ENCODE measurements around the gene GPR183. TPM values are rescaled to one million over a fixed set of nuclear protein-coding genes. Genes with fewer than 3 reads are reported as not detected.
A peak's percentile ranks its signal among the peaks of the same experiment; 100 is the strongest.
"Not testable (repeated sequence)": the region's sequence is repeated elsewhere in the genome, so short reads cannot be mapped to it uniquely, and the experiment has no call there.

GPR183 gene
- total RNA-seq, 2 experiments from 2014 or later = 41.4 to 45.1 TPM

DNA sequence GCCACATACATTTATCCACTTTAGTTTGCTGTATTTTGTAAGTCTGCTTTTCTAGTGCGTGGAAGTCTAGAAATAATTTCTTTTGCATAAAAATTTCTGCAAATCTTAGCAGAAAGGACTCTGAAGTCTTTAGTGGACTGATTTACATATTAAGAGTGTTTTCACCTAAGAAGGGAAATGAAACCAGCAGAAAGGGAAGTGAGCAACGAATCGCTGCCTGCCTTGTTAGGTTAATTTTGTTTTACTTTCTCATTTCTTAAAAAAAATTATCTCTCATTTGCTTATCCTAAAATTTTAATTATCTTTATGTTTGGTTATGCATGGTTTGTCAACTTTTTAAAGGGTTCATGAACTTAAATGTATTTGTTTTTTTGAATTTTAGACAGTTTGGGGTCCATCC, 48.3 kb downstream of the GPR183 start:
- Mint-ChIP-seq H3K27me3 (no peaks in the 10 kb centered on the region), H3K4me1 (peaks cover 69% of the 10 kb centered on the region), H3K36me3 (ENCODE audit: low read depth) (peaks cover 46% of the 10 kb centered on the region), H3K9me3 (no peaks in the 10 kb centered on the region), H3K27ac (peak overlapping the region; percentile 91), H3K4me3 (peak overlapping the region; percentile 87)
- ChIA-PET CTCF (interaction anchor here (0.8 to 1.6 kb wide), 5 partner anchors 11 to 178 kb away, joined by 3 to 8 read pairs (median 4); no protein-coding TSS in a partner anchor), POLR2A (interaction anchor here (1.2 to 2.1 kb wide), 2 partner anchors 41 to 59 kb away, joined by 3 to 13 read pairs; partner anchors contain the start of gene UBAC2)
- peak; percentile 49 for DNase-seq

DNA sequence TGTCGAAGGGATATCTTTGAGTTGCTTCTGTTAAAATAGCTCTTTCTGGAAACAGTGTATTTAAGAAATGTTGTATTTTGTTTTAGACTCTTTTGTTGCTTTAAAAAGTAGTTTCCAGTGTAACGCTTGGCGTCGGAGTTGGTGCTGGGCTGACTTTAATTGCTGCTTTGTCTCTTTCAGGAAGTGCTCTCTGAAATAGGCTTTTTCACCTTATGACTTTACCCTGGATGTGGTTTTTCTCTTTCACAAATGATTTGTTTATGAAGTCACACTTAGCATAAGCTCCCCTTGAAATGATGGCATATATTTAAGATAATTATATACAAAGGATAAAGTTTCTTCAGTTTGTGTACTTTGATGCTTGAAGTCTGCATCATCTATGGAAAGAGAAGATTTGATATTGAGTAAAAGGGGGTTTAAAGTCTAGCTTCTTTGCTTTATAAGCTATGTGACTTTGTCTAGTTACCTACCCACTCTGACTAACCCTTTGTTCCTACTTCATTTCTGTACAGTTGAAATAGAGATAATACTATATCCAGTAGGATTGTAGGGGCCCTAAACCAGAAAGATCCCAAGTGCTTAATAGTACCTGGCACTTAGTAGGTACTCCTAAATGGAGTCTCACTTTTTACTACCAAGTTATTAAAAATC, 48.9 kb downstream of the GPR183 start, which contains the start of gene GPR18:
GPR18 (minus strand) TSS at position 170 of the 651 bp plus-strand sequence. CDS start 2,507 bp downstream, outside the sequence.
- POLR2A ChIA-PET = interaction anchor here (1.2 to 2.1 kb wide), 3 partner anchors 40 to 58 kb away, joined by 3 to 13 read pairs (median 9); partner anchors contain the start of gene UBAC2
- H3K36me3 Mint-ChIP-seq (ENCODE audit: low read depth) = peaks cover 51% of the 10 kb centered on the region
- peak; percentile 60 for DNase-seq
- peaks cover 67% of the 10 kb centered on the region for H3K4me1 Mint-ChIP-seq
- CTCF ChIA-PET = interaction anchor here (0.8 to 1.7 kb wide), 11 partner anchors 12 to 230 kb away, joined by 3 to 15 read pairs (median 3); partner anchors contain the start of gene UBAC2
- peak within 1 kb of the TSS; percentile 91 for H3K27ac Mint-ChIP-seq
- peak within 1 kb of the TSS; percentile 87 for H3K4me3 Mint-ChIP-seq
- H3K27me3 Mint-ChIP-seq = no peaks in the 10 kb centered on the region
- H3K9me3 Mint-ChIP-seq = no peaks in the 10 kb centered on the region

DNA sequence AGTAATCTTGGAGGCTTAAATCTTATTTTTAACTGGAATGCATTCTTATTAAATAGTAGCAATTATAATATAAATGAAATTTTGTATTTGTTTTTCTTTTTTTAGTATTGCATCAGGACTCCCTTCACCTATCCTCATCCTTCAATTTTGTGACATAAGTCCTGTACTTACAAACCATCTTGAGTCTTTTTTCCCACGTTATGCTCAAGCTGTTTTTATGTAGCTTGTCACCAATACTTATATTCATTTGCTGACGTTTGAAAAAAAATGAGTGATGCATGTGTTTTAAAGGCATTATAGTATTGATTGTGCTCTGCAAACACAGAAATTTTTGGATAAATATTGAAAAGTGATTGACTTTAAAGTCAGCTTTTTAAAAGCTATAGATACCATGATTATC, 49.9 kb downstream of the GPR183 start:
- CTCF ChIA-PET = interaction anchor here (1.0 to 2.0 kb wide), 8 partner anchors 8 to 228 kb away, joined by 3 to 15 read pairs (median 3); partner anchors contain the start of gene UBAC2
- POLR2A ChIA-PET = interaction anchor here (0.8 to 2.1 kb wide), 3 partner anchors 42 to 57 kb away, joined by 3 to 13 read pairs (median 9); partner anchors contain the start of gene UBAC2
- no peak for DNase-seq
- H3K4me1 Mint-ChIP-seq = peaks cover 63% of the 10 kb centered on the region
- peak overlapping the region; percentile 78 for H3K4me3 Mint-ChIP-seq
- H3K27me3 Mint-ChIP-seq = no peaks in the 10 kb centered on the region
- peaks cover 51% of the 10 kb centered on the region for H3K36me3 Mint-ChIP-seq (ENCODE audit: low read depth)
- peak overlapping the region; percentile 25 for H3K27ac Mint-ChIP-seq
- H3K9me3 Mint-ChIP-seq = no peaks in the 10 kb centered on the region

DNA sequence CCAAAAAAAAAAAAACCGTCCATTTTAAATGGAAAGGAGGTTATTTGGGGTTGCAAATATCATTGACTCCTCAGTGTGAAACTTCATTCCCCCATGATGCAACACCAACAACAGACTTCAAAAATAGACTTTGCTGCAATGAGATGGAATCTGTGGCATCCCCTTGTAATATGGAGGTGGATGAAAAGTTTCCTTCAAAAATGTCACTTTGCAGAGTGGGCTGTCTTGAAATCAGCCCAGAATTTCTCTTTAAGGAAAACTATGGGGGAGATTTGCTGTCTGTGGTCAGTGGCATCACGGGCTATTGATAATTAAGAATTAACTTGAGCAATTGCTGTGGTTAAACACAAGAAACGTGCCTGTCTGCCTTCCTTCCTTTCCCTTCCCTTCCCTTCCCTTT, 50.5 kb downstream of the GPR183 start:
- no peak for DNase-seq
- ChIA-PET POLR2A (interaction anchor here (2.1 kb wide), 1 partner anchor 56 kb away, joined by 13 read pairs; the partner anchor contains the start of gene UBAC2), CTCF (interaction anchor here (1.1 to 2.0 kb wide), 6 partner anchors 9 to 80 kb away, joined by 4 to 15 read pairs (median 5); partner anchors contain the start of gene UBAC2)
- Mint-ChIP-seq H3K27ac (peak overlapping the region; percentile 78), H3K36me3 (ENCODE audit: low read depth) (peaks cover 54% of the 10 kb centered on the region), H3K27me3 (no peaks in the 10 kb centered on the region), H3K9me3 (no peaks in the 10 kb centered on the region), H3K4me3 (peak overlapping the region; percentile 78), H3K4me1 (peaks cover 65% of the 10 kb centered on the region)

DNA sequence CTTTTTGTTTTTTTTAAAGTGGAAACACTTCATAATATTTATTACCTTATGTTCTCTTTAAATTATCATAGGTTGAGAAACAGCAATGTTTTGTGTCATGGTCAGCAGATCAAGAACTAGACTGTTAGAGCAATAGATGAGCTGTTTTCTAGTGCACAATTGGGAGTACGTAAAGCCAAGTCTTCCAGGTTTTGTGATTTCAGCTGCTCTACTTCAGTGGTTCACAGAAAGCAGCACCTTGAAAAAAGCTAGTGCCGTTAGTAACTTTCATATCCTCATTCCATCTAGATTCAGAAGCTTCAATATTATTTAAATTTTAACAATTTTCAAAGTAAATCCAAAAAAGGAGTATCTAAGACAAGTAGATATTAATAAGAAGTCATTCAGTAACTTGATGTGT, 50.9 kb downstream of the GPR183 start:
- Mint-ChIP-seq H3K4me1 (peaks cover 67% of the 10 kb centered on the region), H3K4me3 (peak overlapping the region; percentile 78), H3K27me3 (no peaks in the 10 kb centered on the region), H3K9me3 (no peaks in the 10 kb centered on the region), H3K36me3 (ENCODE audit: low read depth) (peaks cover 54% of the 10 kb centered on the region), H3K27ac (peak overlapping the region; percentile 78)
- CTCF ChIA-PET = interaction anchor here (1.1 to 2.0 kb wide), 5 partner anchors 9 to 79 kb away, joined by 4 to 8 read pairs (median 5); no protein-coding TSS in a partner anchor
- POLR2A ChIA-PET = interaction anchor here (0.6 kb wide), 1 partner anchor 681 kb away, joined by 3 read pairs; no protein-coding TSS in a partner anchor
- no peak for DNase-seq

DNA sequence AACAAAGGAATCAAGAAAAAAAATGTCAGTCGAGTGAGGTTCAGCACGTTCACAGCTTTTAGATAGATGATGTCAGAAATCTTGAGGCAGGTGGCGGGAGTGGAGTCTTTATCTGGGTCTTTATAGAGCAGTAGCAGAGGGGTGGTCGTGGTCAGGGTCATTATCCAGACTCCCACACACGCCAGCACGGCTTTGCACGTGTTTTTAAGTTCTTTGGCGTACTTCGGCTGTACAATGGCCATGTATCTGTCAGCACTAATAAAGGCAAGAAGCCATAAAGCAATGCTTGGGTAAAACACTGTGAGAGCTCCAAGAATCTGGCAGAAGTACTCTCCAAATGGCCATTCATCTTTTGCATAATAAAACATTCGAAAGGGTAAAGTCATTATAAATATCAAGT, 51.9 kb downstream of the GPR183 start:
- DNase-seq = no peak
- Mint-ChIP-seq H3K27ac (no peak overlapping the region), H3K36me3 (ENCODE audit: low read depth) (peaks cover 55% of the 10 kb centered on the region), H3K27me3 (no peaks in the 10 kb centered on the region), H3K4me1 (peaks cover 63% of the 10 kb centered on the region), H3K9me3 (no peaks in the 10 kb centered on the region), H3K4me3 (no peak overlapping the region)
- POLR2A ChIA-PET = interaction anchor here (0.6 kb wide), 1 partner anchor 50 kb away, joined by 3 read pairs; no protein-coding TSS in a partner anchor
- CTCF ChIA-PET = interaction anchor here (0.8 to 2.0 kb wide), 6 partner anchors 11 to 182 kb away, joined by 3 to 5 read pairs (median 3); no protein-coding TSS in a partner anchor

DNA sequence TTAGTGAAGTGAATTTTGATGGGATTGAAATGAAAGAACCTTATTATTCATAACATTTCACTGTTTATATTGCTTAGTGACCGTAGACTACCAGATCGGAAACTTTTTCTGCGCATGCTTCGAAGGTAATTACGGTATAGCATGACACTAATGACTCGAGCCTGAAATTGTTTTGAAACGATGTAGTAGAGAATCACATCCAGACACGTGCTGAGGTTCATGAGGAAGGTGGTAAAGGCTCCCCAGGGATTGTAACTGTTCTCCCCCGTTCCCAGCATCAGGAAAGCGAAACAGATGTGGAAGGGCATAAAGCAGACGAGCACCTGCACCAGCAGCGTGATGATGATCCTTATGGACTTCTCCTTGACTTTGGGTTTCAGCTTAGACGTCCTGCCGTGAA, 52.4 kb downstream of the GPR183 start:
- CTCF ChIA-PET = interaction anchor here (0.9 to 2.0 kb wide), 4 partner anchors 14 to 182 kb away, joined by 3 to 4 read pairs (median 3); no protein-coding TSS in a partner anchor
- DNase-seq = no peak
- Mint-ChIP-seq H3K36me3 (ENCODE audit: low read depth) (peaks cover 55% of the 10 kb centered on the region), H3K9me3 (no peaks in the 10 kb centered on the region), H3K27me3 (no peaks in the 10 kb centered on the region), H3K27ac (peak overlapping the region; percentile 26), H3K4me3 (no peak overlapping the region), H3K4me1 (peaks cover 63% of the 10 kb centered on the region)
- POLR2A ChIA-PET = interaction anchor here (0.6 kb wide), 1 partner anchor 49 kb away, joined by 3 read pairs; no protein-coding TSS in a partner anchor

DNA sequence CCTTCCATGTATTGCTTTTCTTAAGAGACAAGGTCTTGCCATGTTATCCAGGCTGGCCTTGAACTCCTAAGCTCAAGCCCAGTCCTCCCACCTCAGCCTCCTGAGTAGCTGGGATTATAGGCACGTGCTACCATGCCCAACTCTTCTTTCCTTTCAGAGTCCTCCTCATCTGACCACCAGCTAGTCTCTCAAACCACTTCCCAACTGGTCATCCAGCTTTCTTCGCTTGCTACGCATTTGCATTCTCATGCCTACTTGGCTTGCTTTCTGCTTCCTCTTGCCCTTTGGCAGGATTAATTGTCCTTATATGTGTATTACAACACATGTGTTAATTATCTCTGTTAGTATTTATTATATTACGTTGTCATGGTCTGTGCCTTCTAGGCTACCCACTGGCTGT, 55.3 kb downstream of the GPR183 start:
- H3K36me3 Mint-ChIP-seq (ENCODE audit: low read depth) = peaks cover 66% of the 10 kb centered on the region
- peak overlapping the region; percentile 17 for H3K27ac Mint-ChIP-seq
- DNase-seq = no peak
- peaks cover 4% of the 10 kb centered on the region for H3K9me3 Mint-ChIP-seq
- CTCF ChIA-PET = interaction anchor here (0.6 to 2.8 kb wide), 7 partner anchors 14 to 52 kb away, joined by 3 to 9 read pairs (median 3); partner anchors contain the start of gene UBAC2
- H3K4me1 Mint-ChIP-seq = peaks cover 62% of the 10 kb centered on the region
- no peaks in the 10 kb centered on the region for H3K27me3 Mint-ChIP-seq
- H3K4me3 Mint-ChIP-seq = no peak overlapping the region
- POLR2A ChIA-PET = no interaction called here

DNA sequence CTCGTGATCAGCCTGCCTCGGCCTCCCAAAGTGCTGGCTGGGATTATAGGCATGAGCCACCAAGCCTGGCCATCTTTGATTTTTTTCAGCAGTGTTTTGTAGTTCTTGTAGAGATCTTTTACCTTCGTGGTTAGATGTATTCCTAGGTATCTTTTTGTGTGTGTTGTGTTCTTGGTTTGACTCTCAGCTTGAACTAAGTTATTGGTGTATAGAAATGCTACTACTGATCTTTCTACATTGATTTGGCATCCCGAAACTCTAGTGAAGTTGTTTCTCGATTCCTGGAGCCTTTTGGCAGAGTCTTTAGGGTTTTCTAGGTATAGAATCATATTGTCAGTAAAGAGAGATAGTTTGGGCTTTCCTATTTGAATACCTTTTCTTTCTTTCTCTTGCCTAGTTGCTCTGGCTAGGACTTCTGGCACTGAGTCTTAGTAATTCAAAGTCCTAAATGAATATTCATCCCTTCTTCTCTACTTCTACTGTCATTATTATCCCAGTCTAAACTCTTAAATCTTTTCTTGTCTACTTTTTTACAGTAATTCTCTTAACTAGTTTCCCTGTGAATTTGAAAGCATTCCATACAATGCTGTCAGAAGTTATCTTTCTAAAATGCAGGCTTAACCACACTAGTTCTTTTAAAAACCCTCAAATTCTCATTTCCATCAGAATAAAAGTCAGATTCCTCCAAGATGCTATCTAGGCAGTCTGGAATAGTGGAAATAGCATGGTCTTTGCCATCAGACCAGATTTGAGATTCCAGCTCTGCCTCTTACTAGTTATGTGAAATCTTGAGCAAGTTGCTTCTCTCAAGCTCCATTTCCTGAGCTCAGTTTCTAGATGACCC, 56.0 kb downstream of the GPR183 start:
- peak overlapping the region; percentile 38 for H3K27ac Mint-ChIP-seq
- H3K4me3 Mint-ChIP-seq = no peak overlapping the region
- peaks cover 64% of the 10 kb centered on the region for H3K36me3 Mint-ChIP-seq (ENCODE audit: low read depth)
- CTCF ChIA-PET = interaction anchor here (0.6 to 2.8 kb wide), 7 partner anchors 13 to 51 kb away, joined by 3 to 9 read pairs (median 3); partner anchors contain the start of gene UBAC2
- H3K27me3 Mint-ChIP-seq = no peaks in the 10 kb centered on the region
- POLR2A ChIA-PET = no interaction called here
- peaks cover 4% of the 10 kb centered on the region for H3K9me3 Mint-ChIP-seq
- no peak for DNase-seq
- H3K4me1 Mint-ChIP-seq = peaks cover 58% of the 10 kb centered on the region

DNA sequence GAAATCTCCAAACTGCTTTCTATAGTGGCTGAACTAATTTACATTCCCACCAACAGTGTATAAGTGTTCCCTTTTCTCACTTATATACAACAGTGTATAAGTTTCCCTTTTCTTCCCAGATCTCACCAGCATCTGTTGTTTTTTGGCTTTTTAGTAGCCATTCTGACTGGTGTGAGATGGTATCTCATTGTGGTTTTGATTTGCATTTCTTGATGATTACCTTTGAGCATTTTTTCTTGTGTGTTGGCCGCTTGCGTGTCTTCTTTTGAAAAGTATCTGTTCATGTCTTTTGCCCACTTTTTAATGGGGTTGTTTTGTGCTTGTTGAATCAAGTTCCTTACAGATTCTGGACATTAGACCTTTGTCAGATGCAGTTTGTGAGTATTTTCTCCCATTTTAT, 57.6 kb downstream of the GPR183 start:
- H3K9me3 Mint-ChIP-seq, DNase-seq, POLR2A ChIA-PET, H3K4me3 Mint-ChIP-seq, H3K27me3 Mint-ChIP-seq, H3K27ac Mint-ChIP-seq, CTCF ChIA-PET: not testable (repeated sequence)
- peaks cover 46% of the 10 kb centered on the region for H3K4me1 Mint-ChIP-seq
- H3K36me3 Mint-ChIP-seq (ENCODE audit: low read depth) = peaks cover 61% of the 10 kb centered on the region

DNA sequence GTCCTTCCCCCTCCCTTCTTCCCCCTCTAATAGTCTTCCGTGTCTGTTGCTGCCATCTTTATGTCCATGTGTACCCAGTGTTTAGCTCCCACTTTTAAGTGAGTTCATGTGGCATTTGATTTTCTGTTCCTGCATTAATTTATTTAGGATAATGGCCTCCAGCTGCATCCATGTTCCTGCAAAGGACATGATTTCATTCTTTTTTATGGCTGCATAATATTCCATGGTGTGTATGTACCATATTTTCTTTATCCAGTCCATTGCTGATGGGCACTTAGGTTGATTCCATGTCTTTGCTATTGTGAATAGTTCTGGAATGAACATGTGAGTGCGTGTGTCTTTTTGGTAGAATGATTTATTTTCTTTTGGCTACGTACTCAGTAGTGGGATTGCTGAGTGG, 58.0 kb downstream of the GPR183 start:
- POLR2A ChIA-PET, CTCF ChIA-PET: not testable (repeated sequence)
- H3K4me1 Mint-ChIP-seq = peaks cover 45% of the 10 kb centered on the region

DNA sequence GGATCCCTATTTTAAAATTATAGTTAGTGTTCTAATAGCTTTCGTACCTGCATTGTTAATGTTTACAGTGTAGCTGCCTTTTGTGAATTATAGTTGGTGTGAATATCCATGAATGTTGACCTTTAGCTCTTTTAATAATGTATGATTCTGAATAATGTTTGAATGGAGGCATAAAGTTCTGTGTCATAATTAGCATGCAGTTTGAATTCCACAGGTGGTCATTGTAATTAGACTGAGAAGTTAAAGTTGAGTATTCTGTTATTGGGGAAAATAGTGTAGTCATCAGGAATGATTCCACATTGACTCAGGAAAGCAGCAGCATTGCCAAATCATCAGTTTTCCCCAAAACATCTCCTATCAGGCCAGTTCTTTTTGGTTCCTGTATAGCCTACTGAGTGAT, 61.1 kb downstream of the GPR183 start:
- POLR2A ChIA-PET = no interaction called here
- no peak overlapping the region for H3K4me3 Mint-ChIP-seq

More for the DNA sequence above, 58.0 kb downstream of the GPR183 start:
- H3K4me3 Mint-ChIP-seq, H3K27me3 Mint-ChIP-seq, H3K9me3 Mint-ChIP-seq, DNase-seq, H3K27ac Mint-ChIP-seq: not testable (repeated sequence)
- peaks cover 63% of the 10 kb centered on the region for H3K36me3 Mint-ChIP-seq (ENCODE audit: low read depth)

More for the DNA sequence above, 61.1 kb downstream of the GPR183 start:
- peaks cover 4% of the 10 kb centered on the region for H3K9me3 Mint-ChIP-seq
- no peaks in the 10 kb centered on the region for H3K27me3 Mint-ChIP-seq
- DNase-seq = no peak
- H3K36me3 Mint-ChIP-seq (ENCODE audit: low read depth) = peaks cover 55% of the 10 kb centered on the region
- H3K4me1 Mint-ChIP-seq = peaks cover 28% of the 10 kb centered on the region
- no peak overlapping the region for H3K27ac Mint-ChIP-seq
- CTCF ChIA-PET = interaction anchor here (0.5 to 2.2 kb wide), 3 partner anchors 12 to 224 kb away, joined by 3 to 8 read pairs (median 3); partner anchors contain the start of gene GPR18

Measured in activated CD4-positive, alpha-beta T cell treated with anti-CD3 and anti-CD28 coated beads, Interleukin-2, amount 10 ng/mL, durations not matched to agents 7 days and 5 days (primary cell).